ENCODE data around the gene NEK1.

NEK1 gene

DNA sequence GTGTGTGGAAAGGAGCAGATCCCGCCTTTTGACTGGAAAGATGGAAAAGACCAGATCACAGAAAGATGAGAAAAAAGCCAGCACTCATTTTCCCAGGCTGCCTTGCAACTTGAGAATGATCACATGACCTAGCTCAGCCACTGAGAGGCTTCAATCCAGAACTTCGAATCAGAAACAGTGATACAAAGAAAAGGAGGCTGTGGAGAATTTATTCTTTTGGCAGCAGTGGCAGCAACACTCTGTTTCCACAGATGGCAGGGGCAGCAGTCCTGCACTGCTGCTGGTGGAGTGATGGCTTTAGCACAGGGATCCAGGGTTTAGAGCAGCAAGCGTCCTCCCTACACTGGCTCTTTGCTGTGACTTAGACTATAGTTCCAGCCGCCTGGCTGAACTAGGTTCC, 263.8 kb downstream of the NEK1 start:
- DNase-seq, result no peak

GRCh38 chr4:169346840-169347239, 265.5 kb downstream of the NEK1 start:
- no peak for DNase-seq

DNA sequence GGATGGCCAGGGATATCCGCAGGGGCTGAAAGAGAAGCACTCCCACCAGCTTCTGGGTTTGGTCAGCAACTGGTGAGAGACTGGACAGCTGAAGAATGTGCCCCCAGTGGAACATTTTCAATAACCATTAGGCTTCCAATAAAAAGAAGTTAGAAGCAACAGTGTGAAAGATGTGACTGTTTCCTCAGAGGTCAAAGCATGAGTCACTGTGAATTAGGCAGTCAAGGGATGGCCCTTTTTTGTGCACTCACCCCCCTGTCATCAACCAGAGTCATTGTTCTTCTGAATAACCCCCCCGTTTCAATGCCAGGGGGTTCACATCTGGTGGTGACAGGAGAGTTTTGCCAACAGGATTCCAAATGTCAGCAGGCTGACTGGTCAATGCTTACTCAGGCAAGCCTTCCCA, 267.1 kb downstream of the NEK1 start:
- no peak for DNase-seq

Data from central memory CD4-positive, alpha-beta T cell (primary cell).